Measurements from ENCODE around the gene LYZL1.
"Not testable (repeated sequence)": the region's sequence is repeated elsewhere in the genome, so short reads cannot be mapped to it uniquely, and the experiment has no call there.

The LYZL1 gene

DNA sequence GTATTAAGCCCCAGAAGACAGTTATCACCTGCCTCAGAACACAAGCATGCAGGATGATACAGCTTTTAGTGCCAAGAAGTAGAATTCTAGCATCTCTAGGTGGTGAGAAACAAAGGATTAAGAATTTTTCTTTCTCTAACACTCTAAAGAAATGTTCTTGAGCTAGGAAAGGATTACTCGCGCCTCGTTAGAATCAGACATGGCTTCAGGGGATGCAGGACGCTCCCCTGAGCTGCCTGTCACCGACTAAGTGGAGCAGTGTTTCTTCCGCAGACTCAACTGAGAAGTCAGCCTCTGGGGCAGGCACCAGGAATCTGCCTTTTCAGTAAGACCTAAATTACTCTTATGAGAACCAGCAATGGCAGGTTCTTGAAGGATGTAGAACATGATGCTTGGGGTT is at the start of gene LYZL1:
TSS of gene LYZL1 (plus strand) at position 165 of the 400 bp plus-strand sequence. CDS start 2,798 bp downstream, outside the sequence.
- not testable (repeated sequence) for DNase-seq (ENCODE audit: low read depth in 2 of 2)

DNA sequence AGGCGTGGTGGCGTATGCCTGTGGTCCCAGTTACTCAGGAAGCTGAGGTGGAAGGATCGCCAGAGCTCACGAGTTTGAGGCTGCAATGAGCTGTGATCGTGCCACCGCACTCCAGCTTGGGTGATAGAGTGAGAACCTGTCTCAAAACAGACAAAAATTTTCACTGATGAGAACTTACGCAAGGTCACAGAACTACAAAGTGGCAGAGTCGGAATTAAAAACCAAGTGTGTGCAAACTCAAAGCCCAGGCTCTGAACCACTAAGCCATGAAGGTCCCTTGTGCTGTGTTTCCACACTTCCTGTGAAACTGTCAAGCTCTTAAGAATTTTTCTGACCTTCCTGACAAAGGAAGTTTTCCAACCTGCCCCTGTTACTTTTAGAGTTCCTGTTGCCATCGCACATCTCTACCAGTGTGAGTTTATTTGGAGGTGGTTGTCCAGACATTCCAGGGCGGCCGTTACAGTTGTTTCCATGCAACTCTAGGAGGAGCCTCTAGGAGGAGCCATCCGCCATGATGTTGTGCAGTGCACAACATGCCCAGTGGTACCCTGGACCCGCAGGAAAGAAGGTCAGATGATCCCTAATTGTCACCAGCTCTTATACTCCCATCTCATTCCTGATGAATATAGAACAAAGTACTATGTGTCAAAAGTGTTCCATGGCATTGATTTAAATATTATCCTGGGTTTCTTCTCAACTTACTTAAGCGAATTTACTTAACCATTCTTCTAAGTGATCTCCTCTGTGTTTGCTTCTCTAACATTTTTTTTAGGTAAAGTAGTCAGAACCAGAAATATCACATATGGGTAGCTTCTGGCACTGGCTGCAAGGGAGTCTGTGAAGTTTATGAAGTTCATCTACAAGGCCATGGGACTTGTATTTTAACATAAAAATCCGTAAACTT is 49.0 kb upstream of the LYZL1 start:
- no peak for DNase-seq (ENCODE audit: low read depth in 2 of 2)

DNA sequence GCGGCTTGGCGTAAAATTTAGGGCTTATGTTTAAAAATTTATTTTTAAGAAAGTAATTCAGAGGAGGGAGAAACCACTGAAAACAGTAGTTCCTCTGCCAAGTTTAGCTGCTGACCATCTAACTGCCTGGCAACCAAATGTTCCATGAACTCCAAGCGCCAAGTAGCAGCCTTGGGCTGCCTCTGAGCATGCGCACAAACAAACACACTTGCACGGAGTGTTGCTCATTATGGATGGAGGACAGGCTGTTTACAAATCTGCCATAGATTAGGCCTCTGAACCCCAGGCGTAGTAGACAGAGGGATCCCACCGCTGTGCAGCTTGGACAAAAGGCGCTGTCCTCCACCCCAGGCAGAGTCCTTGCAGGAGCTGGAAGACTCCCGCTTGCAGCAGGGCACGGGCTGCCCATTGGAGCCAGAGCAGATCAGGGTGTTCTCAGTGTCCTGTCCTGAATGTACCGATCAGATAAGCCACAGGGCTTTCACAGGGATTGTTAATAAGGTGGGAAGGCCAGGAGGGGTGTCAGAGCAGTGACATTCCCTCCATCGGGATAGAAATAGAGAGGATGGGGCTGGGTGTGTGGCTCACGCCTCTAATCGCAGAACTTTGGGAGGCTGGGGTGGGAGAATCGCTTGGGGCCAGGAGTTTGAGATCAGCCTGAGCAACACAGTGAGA is 47.7 kb upstream of the LYZL1 start:
- DNase-seq (ENCODE audit: low read depth in 2 of 2), result no peak

DNA sequence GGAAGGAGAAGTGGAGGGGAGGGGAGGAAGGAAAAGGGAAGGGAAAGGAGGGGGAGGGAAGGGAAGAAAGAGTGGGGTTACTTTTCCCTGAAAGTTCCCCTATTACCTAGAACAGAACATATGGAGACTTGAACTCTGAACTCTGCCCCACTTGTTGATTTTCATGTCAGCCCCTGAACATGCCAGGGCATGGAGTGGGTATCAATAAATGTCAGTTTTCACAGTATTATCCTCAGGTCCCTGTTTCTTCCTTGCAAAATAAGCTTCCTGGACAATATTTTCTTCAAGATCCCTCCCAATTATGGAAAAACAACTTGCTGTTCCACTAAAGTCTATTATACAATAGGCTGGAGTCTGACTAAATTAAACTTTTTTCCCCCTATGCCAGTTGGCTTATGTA is 46.9 kb upstream of the LYZL1 start:
- no peak for DNase-seq (ENCODE audit: low read depth in 2 of 2)

DNA sequence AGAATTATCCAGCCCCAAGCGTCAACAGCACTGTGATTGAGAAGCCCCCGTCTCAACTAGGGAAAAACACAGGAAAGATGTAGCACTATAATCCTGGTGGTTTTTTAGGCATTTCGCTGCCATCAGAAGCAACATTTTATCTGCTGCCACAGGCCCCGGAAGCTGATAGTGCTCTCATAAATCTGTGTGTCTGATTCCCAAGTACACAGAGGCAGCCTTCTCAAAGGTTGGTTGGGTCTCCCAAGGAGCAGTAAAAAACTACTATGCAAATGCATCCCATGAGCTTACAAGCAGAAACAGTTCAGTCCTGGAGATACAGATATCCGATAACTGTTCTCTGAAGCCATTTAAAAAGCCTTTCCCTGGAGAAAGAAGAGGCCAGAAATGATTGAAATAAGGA is 45.8 kb upstream of the LYZL1 start:
- no peak for DNase-seq (ENCODE audit: low read depth in 2 of 2)

- no peak for DNase-seq (ENCODE audit: low read depth in 2 of 2)
These were observed 45.1 kb upstream of the LYZL1 start for GRCh38 chr10:29243750-29244149.

- DNase-seq (ENCODE audit: low read depth in 2 of 2), result no peak
These were observed 43.9 kb upstream of the LYZL1 start for GRCh38 chr10:29244978-29245377.

GRCh38 chr10:29245476-29245875 is 43.4 kb upstream of the LYZL1 start:
- no peak for DNase-seq (ENCODE audit: low read depth in 2 of 2)

DNA sequence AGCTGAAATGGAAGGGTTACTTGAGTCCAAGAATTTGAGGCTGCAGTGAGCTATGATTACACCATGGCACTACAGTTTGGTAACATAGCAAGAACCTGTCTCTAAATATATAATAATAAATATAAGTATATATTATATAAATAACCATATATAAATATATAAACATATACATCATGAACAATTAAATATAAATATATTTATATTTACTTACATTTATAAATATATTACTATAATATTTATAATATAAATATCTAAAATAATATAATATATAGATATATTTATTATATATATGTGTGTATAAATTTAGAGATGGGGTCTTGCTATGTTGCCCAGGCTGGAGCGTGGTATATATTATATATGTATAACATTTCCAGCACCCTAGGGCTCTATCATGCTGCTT is 42.4 kb upstream of the LYZL1 start:
- no peak for DNase-seq (ENCODE audit: low read depth in 2 of 2)

DNA sequence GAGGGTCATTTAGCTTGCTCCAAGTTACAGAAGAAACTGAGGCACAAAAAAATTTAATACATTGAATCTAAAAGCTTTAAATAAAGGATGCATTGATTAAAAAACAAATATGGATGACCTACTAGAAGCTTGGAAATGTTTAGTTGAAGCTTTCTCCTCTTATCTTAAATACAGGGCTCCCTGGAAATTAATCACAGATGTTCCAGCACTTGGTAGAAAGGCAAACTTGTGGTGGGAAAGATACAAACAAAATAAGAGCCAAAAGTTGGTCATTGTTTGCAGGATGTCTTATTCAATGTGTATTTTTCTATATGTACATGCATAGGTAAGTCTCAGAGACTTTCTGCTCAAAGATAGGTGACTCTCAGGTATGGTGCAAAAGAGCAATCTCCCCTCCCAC is 40.7 kb upstream of the LYZL1 start:
- DNase-seq (ENCODE audit: low read depth in 2 of 2), result no peak

- DNase-seq (ENCODE audit: low read depth in 2 of 2), result no peak
These were observed 39.9 kb upstream of the LYZL1 start for GRCh38 chr10:29249018-29249417.

- no peak for DNase-seq (ENCODE audit: low read depth in 2 of 2)
These were observed 38.8 kb upstream of the LYZL1 start for GRCh38 chr10:29250066-29250465.

GRCh38 chr10:29252811-29253689 is 35.8 kb upstream of the LYZL1 start:
- no peak for DNase-seq (ENCODE audit: low read depth in 2 of 2)

DNA sequence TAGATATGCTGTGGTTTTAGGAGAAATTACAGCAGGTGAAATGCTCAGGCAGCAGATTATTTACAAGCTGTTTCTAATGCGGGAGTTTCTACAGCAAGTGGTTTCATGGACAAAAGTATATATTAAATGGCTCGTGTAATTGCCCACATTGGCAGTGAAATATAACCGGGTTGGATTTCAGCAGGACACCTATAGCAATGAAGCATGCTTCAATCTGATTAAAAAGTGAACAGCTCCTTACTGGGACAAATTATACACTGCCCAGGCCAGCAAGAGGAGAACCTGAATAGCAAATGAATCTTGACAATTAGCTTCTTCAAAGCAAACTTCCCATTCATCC is 35.2 kb upstream of the LYZL1 start:
- DNase-seq (ENCODE audit: low read depth in 2 of 2), result no peak

- no peak for DNase-seq (ENCODE audit: low read depth in 2 of 2)
These were observed 34.5 kb upstream of the LYZL1 start for GRCh38 chr10:29254123-29255046.

DNA sequence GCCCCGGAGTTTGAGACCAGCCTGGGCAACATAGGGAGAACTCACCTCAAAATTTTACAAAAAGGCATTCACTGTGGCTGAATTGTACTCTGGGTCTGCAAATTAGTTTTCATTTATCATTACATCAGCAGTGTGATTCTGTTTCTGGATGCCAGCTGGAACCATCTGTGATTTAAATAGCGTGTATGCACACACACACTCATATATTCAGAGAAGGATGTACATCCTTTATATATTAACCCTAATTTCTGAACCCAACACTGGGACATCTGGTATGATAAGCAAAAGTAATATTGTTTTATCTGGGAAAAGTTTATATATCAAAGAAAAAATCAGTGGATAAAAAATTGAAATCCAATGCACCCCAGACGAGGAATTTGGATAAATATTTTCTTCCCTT is 33.8 kb upstream of the LYZL1 start:
- DNase-seq (ENCODE audit: low read depth in 2 of 2), result no peak

- DNase-seq (ENCODE audit: low read depth in 2 of 2), result no peak
These were observed 32.9 kb upstream of the LYZL1 start for GRCh38 chr10:29256019-29256418.

GRCh38 chr10:29256586-29256985 is 32.3 kb upstream of the LYZL1 start:
- no peak for DNase-seq (ENCODE audit: low read depth in 2 of 2)

- no peak for DNase-seq (ENCODE audit: low read depth in 2 of 2)
These were observed 31.6 kb upstream of the LYZL1 start for GRCh38 chr10:29257106-29257783.

DNA sequence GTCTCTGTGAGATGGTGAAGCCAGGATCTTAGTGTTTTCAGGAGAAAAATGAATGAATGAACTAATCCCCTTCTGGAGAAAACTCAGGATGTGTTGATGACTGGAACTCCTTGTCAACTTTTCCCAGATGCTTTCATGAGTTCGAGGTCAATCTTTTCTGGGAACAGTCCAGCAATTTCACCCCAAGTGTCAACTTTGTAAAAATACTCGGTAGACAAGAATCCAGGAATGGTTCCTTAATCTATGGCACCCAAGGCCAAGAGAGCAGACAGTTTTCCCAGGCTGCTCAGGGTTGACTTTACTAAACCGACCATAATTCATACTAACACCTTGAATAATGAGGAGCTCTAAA is 31.1 kb upstream of the LYZL1 start:
- no peak for DNase-seq (ENCODE audit: low read depth in 2 of 2)

DNA sequence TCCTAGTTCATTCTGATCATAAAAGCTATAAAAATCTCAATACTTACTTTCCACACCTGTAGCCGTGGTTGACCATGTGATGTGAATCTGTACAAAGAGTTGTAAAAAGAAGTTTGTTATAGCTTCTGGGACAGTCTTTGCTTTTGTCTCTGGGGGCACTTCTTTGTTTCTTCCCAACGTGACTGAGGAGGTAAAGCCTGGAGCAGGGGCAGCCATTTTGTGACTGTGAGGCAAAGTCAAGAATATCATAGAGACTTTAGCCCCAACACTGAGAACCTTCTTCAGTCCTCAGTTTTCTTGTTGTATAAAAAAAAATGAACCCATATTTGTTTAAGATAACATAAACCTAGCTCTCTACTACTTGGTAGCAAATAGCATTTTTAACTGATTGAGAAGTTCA is 29.4 kb upstream of the LYZL1 start:
- no peak for DNase-seq (ENCODE audit: low read depth in 2 of 2)

Data from activated CD4-positive, alpha-beta T cell treated with anti-CD3 and anti-CD28 coated beads for 24 hours (primary cell).